WTC11 (cell line): ENCODE results near the gene CHRNA5. TPM values are rescaled to one million over a fixed set of nuclear protein-coding genes. Genes with fewer than 3 reads are reported as not detected.

Source experiments
- ATAC-seq: fragments of 200-7000 bp; cut with Tn5 transposase; 2 replicates; pipeline ENCODE4 v1.10.0; 2021; ENCODE audit warnings: mild to moderate bottlenecking, moderate library complexity
- CTCF ChIA-PET: fragments of 300-600 bp; sonication (Branson Sonifier 250); formaldehyde crosslinking; loops from one replicate; lab custom pipeline; 2021; ENCODE audit warnings: antibody characterized with exemption; lab: Charles Lee
- POLR2A ChIA-PET: fragments of 350-600 bp; sonication (Branson Sonifier 250); formaldehyde crosslinking; loops from one replicate; lab custom pipeline; 2021; ENCODE audit warnings: antibody characterized with exemption; lab: Charles Lee
- DNase-seq: peaks from one replicate; pipeline ENCODE4 v3.0.0; 2021; ENCODE audit warnings: low spot score
- H3K27ac Mint-ChIP-seq: 2 replicates; pipeline ENCODE4 v1.8.0; 2021; ENCODE audit warnings: mixed read lengths
- H3K27me3 Mint-ChIP-seq: 2 replicates; pipeline ENCODE4 v1.8.0; 2021; ENCODE audit warnings: low read depth, mild to moderate bottlenecking, moderate library complexity, mixed read lengths
- H3K36me3 Mint-ChIP-seq: 2 replicates; pipeline ENCODE4 v1.8.0; 2021; ENCODE audit warnings: mixed read lengths
- H3K4me1 Mint-ChIP-seq: 2 replicates; pipeline ENCODE4 v1.8.0; 2022; ENCODE audit warnings: mixed read lengths
- H3K4me3 Mint-ChIP-seq: 2 replicates; pipeline ENCODE4 v1.8.0; 2021; ENCODE audit warnings: mild to moderate bottlenecking, moderate library complexity, mixed read lengths
- H3K9me3 Mint-ChIP-seq: 2 replicates; pipeline ENCODE4 v1.8.0; 2021; ENCODE audit warnings: mixed read lengths
- AR ChIP-seq: fragments of 250-450 bp; sonication (Bioruptor Pico); IDR thresholded peaks from 2 replicates; pipeline ENCODE4 v1.9.0; 2021; ENCODE audit warnings: mild to moderate bottlenecking
- CDX4 ChIP-seq: fragments of 250-450 bp; sonication (Bioruptor Pico); IDR thresholded peaks from 2 replicates; pipeline ENCODE4 v1.9.0; 2021; ENCODE audit warnings: moderate library complexity, mild to moderate bottlenecking, inconsistent platforms, borderline replicate concordance
- CREM ChIP-seq: sonication (generic); formaldehyde crosslinking; IDR thresholded peaks from 2 replicates; pipeline ENCODE4 v1.8.1; 2022; ENCODE audit warnings: mild to moderate bottlenecking, missing genetic modification reagents, moderate library complexity
- ERG ChIP-seq: fragments of 250-450 bp; sonication (Bioruptor Pico); IDR thresholded peaks from 2 replicates; pipeline ENCODE4 v1.8.0; 2021; ENCODE audit warnings: mild to moderate bottlenecking
- ETV6 ChIP-seq: sonication (generic); formaldehyde crosslinking; IDR thresholded peaks from 2 replicates; pipeline ENCODE4 v1.8.1; 2022; ENCODE audit warnings: mild to moderate bottlenecking, missing genetic modification reagents
- FOXJ3 ChIP-seq: sonication (generic); formaldehyde crosslinking; IDR thresholded peaks from 2 replicates; pipeline ENCODE4 v1.9.0; 2021; ENCODE audit warnings: missing genetic modification reagents, mild to moderate bottlenecking, borderline replicate concordance
- GRHL2 ChIP-seq: fragments of 250-450 bp; sonication (Bioruptor Pico); IDR thresholded peaks from 2 replicates; pipeline ENCODE4 v1.8.0; 2022; ENCODE audit warnings: mild to moderate bottlenecking, moderate library complexity; ENCODE audit not compliant: insufficient replicate concordance, severe bottlenecking
- IRF1 ChIP-seq: sonication (generic); formaldehyde crosslinking; IDR thresholded peaks from 2 replicates; pipeline ENCODE4 v1.8.0; 2023; ENCODE audit warnings: missing genetic modification reagents
- MXD4 ChIP-seq: fragments of 250-450 bp; sonication (Bioruptor Pico); IDR thresholded peaks from 2 replicates; pipeline ENCODE4 v1.8.0; 2021; ENCODE audit warnings: mild to moderate bottlenecking, moderate library complexity, borderline replicate concordance
- MYBL2 ChIP-seq: sonication (generic); formaldehyde crosslinking; IDR thresholded peaks from 2 replicates; pipeline ENCODE4 v1.8.1; 2023; ENCODE audit warnings: mild to moderate bottlenecking, moderate library complexity, missing genetic modification reagents
- NFE2L1 ChIP-seq: sonication (generic); formaldehyde crosslinking; IDR thresholded peaks from 2 replicates; pipeline ENCODE4 v1.8.1; 2023; ENCODE audit warnings: missing genetic modification reagents
- RELA ChIP-seq: sonication (generic); formaldehyde crosslinking; IDR thresholded peaks from 2 replicates; pipeline ENCODE4 v1.8.1; 2022; ENCODE audit warnings: missing genetic modification reagents, mild to moderate bottlenecking, borderline replicate concordance
- SMAD3 ChIP-seq: sonication (generic); formaldehyde crosslinking; IDR thresholded peaks from 2 replicates; pipeline ENCODE4 v1.8.0; 2022; ENCODE audit warnings: missing genetic modification reagents, mild to moderate bottlenecking, borderline replicate concordance
- SOX15 ChIP-seq: fragments of 250-450 bp; sonication (Bioruptor Pico); IDR thresholded peaks from 2 replicates; pipeline ENCODE4 v1.9.0; 2021; ENCODE audit warnings: mild to moderate bottlenecking
- TCF7 ChIP-seq: sonication (generic); formaldehyde crosslinking; IDR thresholded peaks from 2 replicates; pipeline ENCODE4 v1.8.0; 2022; ENCODE audit warnings: mild to moderate bottlenecking, low read depth, missing genetic modification reagents, moderate library complexity
- TEAD1 ChIP-seq: sonication (generic); formaldehyde crosslinking; IDR thresholded peaks from 2 replicates; pipeline ENCODE4 v1.8.0; 2022; ENCODE audit warnings: mild to moderate bottlenecking, missing genetic modification reagents
- TEAD4 ChIP-seq: sonication (generic); formaldehyde crosslinking; IDR thresholded peaks from 2 replicates; pipeline ENCODE4 v1.8.0; 2022; ENCODE audit warnings: mild to moderate bottlenecking, missing genetic modification reagents
- TP53 ChIP-seq: sonication (generic); formaldehyde crosslinking; IDR thresholded peaks from 2 replicates; pipeline ENCODE4 v1.8.1; 2023; ENCODE audit warnings: mild to moderate bottlenecking, missing genetic modification reagents
- USF1 ChIP-seq: sonication (generic); formaldehyde crosslinking; IDR thresholded peaks from 2 replicates; pipeline ENCODE4 v1.8.0; 2022; ENCODE audit warnings: mild to moderate bottlenecking, missing genetic modification reagents
- ZBTB21 ChIP-seq: sonication (generic); formaldehyde crosslinking; IDR thresholded peaks from 2 replicates; pipeline ENCODE4 v1.8.1; 2023; ENCODE audit warnings: mild to moderate bottlenecking, missing genetic modification reagents, borderline replicate concordance
- ZNF416 ChIP-seq: fragments of 250-450 bp; sonication (Bioruptor Pico); IDR thresholded peaks from 2 replicates; pipeline ENCODE4 v1.9.0; 2021; ENCODE audit warnings: mild to moderate bottlenecking, inconsistent platforms
- ZNF423 ChIP-seq: fragments of 250-450 bp; sonication (Bioruptor Pico); IDR thresholded peaks from 2 replicates; pipeline ENCODE4 v2.1.2; 2022; ENCODE audit warnings: mild to moderate bottlenecking, moderate library complexity
- total RNA-seq: library from RNA; stranded (reverse); gene quantifications from 3 replicates; pipeline ENCODE4 v1.2.3, GENCODE V29; 2021
- TF ChIP-seq, protein P1 (sequence below): sonication (generic); formaldehyde crosslinking; IDR thresholded peaks from 2 replicates; pipeline ENCODE4 v1.8.1; 2023; ENCODE audit warnings: mild to moderate bottlenecking, missing genetic modification reagents
- TF ChIP-seq, protein P2 (sequence below): sonication (generic); formaldehyde crosslinking; IDR thresholded peaks from 2 replicates; pipeline ENCODE4 v1.8.1; 2023; ENCODE audit warnings: mild to moderate bottlenecking, moderate library complexity, missing genetic modification reagents

Gene CHRNA5
- total RNA-seq, 1 experiment from 2014 or later, result 21.0 TPM

DNA sequence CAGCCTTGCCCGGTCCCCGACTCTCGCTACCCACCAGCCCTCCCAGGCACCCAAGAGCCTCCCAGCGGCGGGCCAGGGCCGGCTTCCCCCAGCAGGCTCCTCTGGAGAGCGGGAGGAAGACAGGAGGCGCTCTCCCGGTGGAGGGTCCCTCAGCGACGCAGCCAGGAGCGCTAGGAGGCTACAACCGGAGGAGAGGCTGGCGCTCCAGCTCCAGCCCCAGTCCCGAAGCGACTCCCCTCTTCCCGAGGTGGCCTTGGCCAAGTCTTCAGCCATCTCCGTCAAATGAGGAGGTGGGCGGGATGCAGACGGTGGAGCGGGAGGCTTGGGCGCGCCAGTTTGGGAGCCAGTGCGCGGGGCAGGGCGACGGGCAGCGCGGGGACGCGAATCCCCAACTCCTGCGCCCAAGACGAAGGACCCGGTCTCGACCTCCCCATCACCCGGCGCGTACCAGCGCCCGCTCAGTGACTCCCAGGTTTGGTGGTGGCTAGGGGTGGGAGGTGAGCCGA is 54.8 kb downstream of the CHRNA5 start (continued):
- TF ChIP-seq TP53 (CRISPR knock-in tag) (no peak), GRHL2 (no peak), CDX4 (CRISPR knock-in tag) (no peak), ERG (CRISPR knock-in tag) (no peak), SMAD3 (no peak), NFE2L1 (CRISPR knock-in tag) (no peak), TEAD1 (CRISPR knock-in tag) (peak; percentile 29; the same call in 1 of the 2 replicates), ZNF423 (CRISPR knock-in tag) (peak; percentile 68), RELA (CRISPR knock-in tag) (no peak), TCF7 (CRISPR knock-in tag) (no peak)
- TF ChIP-seq, protein P1, sequence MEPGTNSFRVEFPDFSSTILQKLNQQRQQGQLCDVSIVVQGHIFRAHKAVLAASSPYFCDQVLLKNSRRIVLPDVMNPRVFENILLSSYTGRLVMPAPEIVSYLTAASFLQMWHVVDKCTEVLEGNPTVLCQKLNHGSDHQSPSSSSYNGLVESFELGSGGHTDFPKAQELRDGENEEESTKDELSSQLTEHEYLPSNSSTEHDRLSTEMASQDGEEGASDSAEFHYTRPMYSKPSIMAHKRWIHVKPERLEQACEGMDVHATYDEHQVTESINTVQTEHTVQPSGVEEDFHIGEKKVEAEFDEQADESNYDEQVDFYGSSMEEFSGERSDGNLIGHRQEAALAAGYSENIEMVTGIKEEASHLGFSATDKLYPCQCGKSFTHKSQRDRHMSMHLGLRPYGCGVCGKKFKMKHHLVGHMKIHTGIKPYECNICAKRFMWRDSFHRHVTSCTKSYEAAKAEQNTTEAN (CRISPR knock-in tag), result no peak

DNA sequence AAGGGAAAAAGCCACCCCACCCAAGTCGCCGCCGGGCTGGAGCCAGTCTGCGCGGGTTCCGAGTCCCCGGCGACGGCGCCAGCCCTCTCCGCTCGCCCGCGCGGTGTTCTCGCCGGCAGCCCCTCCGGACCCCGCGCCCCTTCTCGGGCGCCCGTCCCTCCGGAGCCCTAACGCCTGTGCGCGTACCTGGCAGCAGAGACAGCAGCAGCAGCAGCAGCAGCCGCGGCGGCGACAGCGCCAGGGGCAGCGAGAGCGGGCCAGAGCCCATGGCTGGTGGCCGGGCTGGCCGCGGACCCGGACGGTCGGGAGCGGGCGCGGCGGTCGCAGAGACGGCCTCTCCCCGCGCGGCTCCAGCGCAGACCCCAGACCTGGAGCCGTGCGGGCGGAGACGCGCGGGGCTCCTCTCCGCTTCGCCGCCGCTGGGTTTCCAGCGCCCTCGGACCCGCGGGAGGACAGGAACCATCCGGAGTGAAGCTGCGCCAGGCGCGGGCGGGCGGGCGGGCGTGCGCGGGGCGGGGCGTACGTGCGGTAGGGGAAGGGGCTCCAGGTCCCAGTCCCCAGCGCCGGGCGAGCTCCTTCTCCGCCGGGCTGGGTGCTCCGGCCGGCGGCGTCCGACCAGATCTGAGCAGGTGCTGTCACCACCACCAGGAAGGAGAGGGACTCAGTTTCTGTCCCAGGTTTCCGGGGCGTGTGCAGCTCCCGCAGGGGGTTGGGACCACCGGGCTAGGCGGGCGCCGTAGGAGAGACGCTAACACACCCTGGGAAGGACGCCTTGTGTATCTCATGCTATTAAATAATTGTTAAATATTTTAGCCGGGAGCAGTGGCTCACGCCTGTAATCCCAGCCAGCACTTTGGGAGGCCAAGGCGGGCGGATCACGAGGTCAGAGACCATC is 55.5 kb downstream of the CHRNA5 start, which contains the start of gene CHRNA3:
TSS of gene CHRNA3 (minus strand) at position 470 of the 895 bp plus-strand sequence. CDS start at position 268, 202 bp downstream.
- H3K4me3 Mint-ChIP-seq, result peak within 1 kb of the TSS; percentile 76
- CTCF ChIA-PET, result interaction anchor here (0.6 to 5.0 kb wide), 20 partner anchors 16 to 251 kb away, joined by 3 to 75 read pairs (median 5); partner anchors contain the start of genes CHRNA5, CHRNB4 and IREB2
- DNase-seq (peak; percentile 51), ATAC-seq (peak; percentile 44)
- POLR2A ChIA-PET, result interaction anchor here (1.1 to 1.3 kb wide), 2 partner anchors 19 to 55 kb away, joined by 3 read pairs; partner anchors contain the start of gene CHRNA5
- H3K4me1 Mint-ChIP-seq, result peaks cover 23% of the 10 kb centered on the region
- H3K27ac Mint-ChIP-seq, result no peak within 1 kb of the TSS
- peaks cover 48% of the 10 kb centered on the region for H3K27me3 Mint-ChIP-seq
- H3K36me3 Mint-ChIP-seq, result no peaks in the 10 kb centered on the region
- H3K9me3 Mint-ChIP-seq, result no peaks in the 10 kb centered on the region
- TF ChIP-seq SMAD3 (no peak), USF1 (CRISPR knock-in tag) (no peak), IRF1 (CRISPR knock-in tag) (0 out of 2 replicates have a peak, but pooled peaks have one; percentile 26), SOX15 (CRISPR knock-in tag) (no peak), MYBL2 (CRISPR knock-in tag) (no peak), MXD4 (CRISPR knock-in tag) (no peak), ZNF416 (CRISPR knock-in tag) (no peak), TEAD4 (CRISPR knock-in tag) (no peak), AR (CRISPR knock-in tag) (no peak), ZBTB21 (no peak), ZNF423 (CRISPR knock-in tag) (no peak), ETV6 (CRISPR knock-in tag) (0 out of 2 replicates have a peak, but pooled peaks have one; percentile 17), CREM (CRISPR knock-in tag) (no peak), FOXJ3 (CRISPR knock-in tag) (no peak)
- TF ChIP-seq, protein P2, sequence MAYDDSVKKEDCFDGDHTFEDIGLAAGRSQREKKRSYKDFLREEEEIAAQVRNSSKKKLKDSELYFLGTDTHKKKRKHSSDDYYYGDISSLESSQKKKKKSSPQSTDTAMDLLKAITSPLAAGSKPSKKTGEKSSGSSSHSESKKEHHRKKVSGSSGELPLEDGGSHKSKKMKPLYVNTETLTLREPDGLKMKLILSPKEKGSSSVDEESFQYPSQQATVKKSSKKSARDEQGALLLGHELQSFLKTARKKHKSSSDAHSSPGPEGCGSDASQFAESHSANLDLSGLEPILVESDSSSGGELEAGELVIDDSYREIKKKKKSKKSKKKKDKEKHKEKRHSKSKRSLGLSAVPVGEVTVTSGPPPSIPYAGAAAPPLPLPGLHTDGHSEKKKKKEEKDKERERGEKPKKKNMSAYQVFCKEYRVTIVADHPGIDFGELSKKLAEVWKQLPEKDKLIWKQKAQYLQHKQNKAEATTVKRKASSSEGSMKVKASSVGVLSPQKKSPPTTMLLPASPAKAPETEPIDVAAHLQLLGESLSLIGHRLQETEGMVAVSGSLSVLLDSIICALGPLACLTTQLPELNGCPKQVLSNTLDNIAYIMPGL (CRISPR knock-in tag), result no peak; the same call in 1 of the 2 replicates
